HepG2 (cell line): ENCODE results near the gene KDM3A. TPM values are rescaled to one million over a fixed set of nuclear protein-coding genes. Genes with fewer than 3 reads are reported as not detected.
A peak's percentile ranks its signal among the peaks of the same experiment; 100 is the strongest.

Source experiments
- ARNTL ChIP-seq: sonication (generic); formaldehyde crosslinking; IDR thresholded peaks from 2 replicates; pipeline ENCODE4 v1.4.0; 2020; ENCODE audit warnings: mild to moderate bottlenecking, missing genetic modification reagents
- ATF1 ChIP-seq: IDR thresholded peaks from 2 replicates; pipeline ENCODE4 v1.6.1; 2016; ENCODE audit warnings: mild to moderate bottlenecking, control low read depth
- CEBPB ChIP-seq: IDR thresholded peaks from 2 replicates; pipeline ENCODE4 v1.6.1; 2011; ENCODE audit warnings: low read depth, low read length, improper control_type of control experiment, borderline replicate concordance
- ELF3 ChIP-seq: IDR thresholded peaks from 2 replicates; pipeline ENCODE4 v1.6.1; 2016; ENCODE audit warnings: missing genetic modification reagents, missing compliant biosample characterization
- GFI1 ChIP-seq: sonication (generic); formaldehyde crosslinking; IDR thresholded peaks from 2 replicates; pipeline ENCODE4 v1.5.0; 2020; ENCODE audit warnings: missing genetic modification reagents, mild to moderate bottlenecking, borderline replicate concordance
- ISL2 ChIP-seq: sonication (generic); formaldehyde crosslinking; IDR thresholded peaks from 2 replicates; pipeline ENCODE4 v1.5.0; 2020; ENCODE audit warnings: missing genetic modification reagents
- LBX2 ChIP-seq: sonication (generic); formaldehyde crosslinking; IDR thresholded peaks from 2 replicates; pipeline ENCODE4 v1.5.0; 2020; ENCODE audit warnings: missing genetic modification reagents, mild to moderate bottlenecking, borderline replicate concordance
- MIXL1 ChIP-seq: IDR thresholded peaks from 2 replicates; pipeline ENCODE4 v1.6.1; 2016
- MTA3 ChIP-seq: sonication (generic); formaldehyde crosslinking; IDR thresholded peaks from 2 replicates; pipeline ENCODE4 v1.4.0; 2020; ENCODE audit warnings: missing genetic modification reagents
- NPAS2 ChIP-seq: sonication (generic); formaldehyde crosslinking; IDR thresholded peaks from 2 replicates; pipeline ENCODE4 v1.8.0; 2022; ENCODE audit warnings: mild to moderate bottlenecking, missing genetic modification reagents, borderline replicate concordance
- PAX8 ChIP-seq: sonication (generic); formaldehyde crosslinking; IDR thresholded peaks from 2 replicates; pipeline ENCODE4 v1.8.0; 2022; ENCODE audit warnings: mild to moderate bottlenecking, missing genetic modification reagents, borderline replicate concordance
- RFX5 ChIP-seq: IDR thresholded peaks from 2 replicates; pipeline ENCODE4 v1.6.1; 2011; ENCODE audit warnings: low read depth, low read length, improper control_type of control experiment
- SAFB2 ChIP-seq: sonication (generic); formaldehyde crosslinking; IDR thresholded peaks from 2 replicates; pipeline ENCODE4 v1.5.1; 2020; ENCODE audit warnings: missing genetic modification reagents, low read depth, mild to moderate bottlenecking, borderline replicate concordance
- SIN3B ChIP-seq: fragments of 150-350 bp; IDR thresholded peaks from 2 replicates; pipeline ENCODE4 v1.6.1; 2014; ENCODE audit warnings: low read length
- ZFP41 ChIP-seq: sonication (generic); formaldehyde crosslinking; IDR thresholded peaks from 2 replicates; pipeline ENCODE4 v1.4.0; 2020; ENCODE audit warnings: mild to moderate bottlenecking, missing genetic modification reagents, borderline replicate concordance
- ZNF160 ChIP-seq: sonication (generic); formaldehyde crosslinking; IDR thresholded peaks from 2 replicates; pipeline ENCODE4 v1.8.0; 2022; ENCODE audit warnings: mild to moderate bottlenecking, inconsistent platforms, missing genetic modification reagents
- ZNF264 ChIP-seq: sonication (generic); formaldehyde crosslinking; IDR thresholded peaks from 2 replicates; pipeline ENCODE4 v1.4.0; 2020; ENCODE audit warnings: missing genetic modification reagents
- ZNF282 ChIP-seq: fragments of 450-650 bp; IDR thresholded peaks from 2 replicates; pipeline ENCODE4 v1.6.1; 2018; ENCODE audit not compliant: partially characterized antibody
- ZNF33A ChIP-seq: sonication (generic); formaldehyde crosslinking; IDR thresholded peaks from 2 replicates; pipeline ENCODE4 v1.5.1; 2020; ENCODE audit warnings: missing genetic modification reagents, mild to moderate bottlenecking, moderate library complexity, borderline replicate concordance
- ZNF546 ChIP-seq: sonication (generic); formaldehyde crosslinking; conservative IDR thresholded peaks from 2 replicates; pipeline ENCODE4 v1.8.1; 2023; ENCODE audit warnings: mild to moderate bottlenecking, missing genetic modification reagents
- ZNF709 ChIP-seq: sonication (generic); formaldehyde crosslinking; IDR thresholded peaks from 2 replicates; pipeline ENCODE4 v1.5.0; 2020; ENCODE audit warnings: mild to moderate bottlenecking, missing genetic modification reagents
- polyA plus RNA-seq, 8 experiments: library from polyadenylated mRNA; depleted of rRNA in 3 of 8; stranded (reverse) in 7 of 8; unstranded in 1 of 8; fragments of >200 nt; fragmentation: Illumina TruSeq in 4 of 8; extraction: Trizol in 4 of 8; gene quantifications; 2 replicates each; pipeline versions ENCODE4 v1.2.1 to v1.2.3, GENCODE V29; 2011 to 2016; ENCODE audit warnings: low read depth in 4 of 8, missing spikeins in 1 of 8, mixed read lengths in 1 of 8; ENCODE audit not compliant: insufficient read depth in 1 of 8
- total RNA-seq, 5 experiments: library from RNA; depleted of rRNA; stranded (reverse); fragments of >200 nt; fragmentation: Illumina TruSeq; extraction: Trizol; gene quantifications; 2 replicates each; pipeline ENCODE4 v1.2.3, GENCODE V29; 2016; ENCODE audit warnings: low read depth in 1 of 5
- TF ChIP-seq, protein P1 (sequence below): sonication (generic); formaldehyde crosslinking; IDR thresholded peaks from 2 replicates; pipeline ENCODE4 v1.5.0; 2020; ENCODE audit warnings: mild to moderate bottlenecking, missing genetic modification reagents
- TF ChIP-seq, protein P2 (sequence below): sonication (generic); formaldehyde crosslinking; IDR thresholded peaks from 2 replicates; pipeline ENCODE4 v1.4.0; 2020; ENCODE audit warnings: missing genetic modification reagents
- TF ChIP-seq, protein P3 (sequence below): sonication (generic); formaldehyde crosslinking; IDR thresholded peaks from 2 replicates; pipeline ENCODE4 v1.4.0; 2020; ENCODE audit warnings: missing genetic modification reagents, borderline replicate concordance
- TF ChIP-seq, protein P4 (sequence below): sonication (generic); formaldehyde crosslinking; IDR thresholded peaks from 2 replicates; pipeline ENCODE4 v1.5.0; 2020; ENCODE audit warnings: mild to moderate bottlenecking, missing genetic modification reagents

Gene KDM3A
- total and polyA plus RNA-seq, 2 of the 13 experiments (the other 11 are each of a cell fraction or from before 2014, with no cell fraction given), result 21.0 to 70.2 TPM

GRCh38 chr2:86492048-86492453, 50.9 kb downstream of the KDM3A start (continued):
- TF ChIP-seq, protein P1, sequence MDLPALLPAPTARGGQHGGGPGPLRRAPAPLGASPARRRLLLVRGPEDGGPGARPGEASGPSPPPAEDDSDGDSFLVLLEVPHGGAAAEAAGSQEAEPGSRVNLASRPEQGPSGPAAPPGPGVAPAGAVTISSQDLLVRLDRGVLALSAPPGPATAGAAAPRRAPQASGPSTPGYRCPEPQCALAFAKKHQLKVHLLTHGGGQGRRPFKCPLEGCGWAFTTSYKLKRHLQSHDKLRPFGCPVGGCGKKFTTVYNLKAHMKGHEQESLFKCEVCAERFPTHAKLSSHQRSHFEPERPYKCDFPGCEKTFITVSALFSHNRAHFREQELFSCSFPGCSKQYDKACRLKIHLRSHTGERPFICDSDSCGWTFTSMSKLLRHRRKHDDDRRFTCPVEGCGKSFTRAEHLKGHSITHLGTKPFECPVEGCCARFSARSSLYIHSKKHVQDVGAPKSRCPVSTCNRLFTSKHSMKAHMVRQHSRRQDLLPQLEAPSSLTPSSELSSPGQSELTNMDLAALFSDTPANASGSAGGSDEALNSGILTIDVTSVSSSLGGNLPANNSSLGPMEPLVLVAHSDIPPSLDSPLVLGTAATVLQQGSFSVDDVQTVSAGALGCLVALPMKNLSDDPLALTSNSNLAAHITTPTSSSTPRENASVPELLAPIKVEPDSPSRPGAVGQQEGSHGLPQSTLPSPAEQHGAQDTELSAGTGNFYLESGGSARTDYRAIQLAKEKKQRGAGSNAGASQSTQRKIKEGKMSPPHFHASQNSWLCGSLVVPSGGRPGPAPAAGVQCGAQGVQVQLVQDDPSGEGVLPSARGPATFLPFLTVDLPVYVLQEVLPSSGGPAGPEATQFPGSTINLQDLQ (CRISPR knock-in tag), result no peak
- no peak for TF ChIP-seq MIXL1 (CRISPR knock-in tag)
- no peak for TF ChIP-seq MTA3
- TF ChIP-seq ZNF546 (CRISPR knock-in tag), result no peak
- no peak for TF ChIP-seq ZNF160
- no peak for TF ChIP-seq ZNF709 (CRISPR knock-in tag)
- peak; percentile 89; the same call in 1 of the 2 replicates for TF ChIP-seq GFI1 (CRISPR knock-in tag)
- TF ChIP-seq, protein P2, sequence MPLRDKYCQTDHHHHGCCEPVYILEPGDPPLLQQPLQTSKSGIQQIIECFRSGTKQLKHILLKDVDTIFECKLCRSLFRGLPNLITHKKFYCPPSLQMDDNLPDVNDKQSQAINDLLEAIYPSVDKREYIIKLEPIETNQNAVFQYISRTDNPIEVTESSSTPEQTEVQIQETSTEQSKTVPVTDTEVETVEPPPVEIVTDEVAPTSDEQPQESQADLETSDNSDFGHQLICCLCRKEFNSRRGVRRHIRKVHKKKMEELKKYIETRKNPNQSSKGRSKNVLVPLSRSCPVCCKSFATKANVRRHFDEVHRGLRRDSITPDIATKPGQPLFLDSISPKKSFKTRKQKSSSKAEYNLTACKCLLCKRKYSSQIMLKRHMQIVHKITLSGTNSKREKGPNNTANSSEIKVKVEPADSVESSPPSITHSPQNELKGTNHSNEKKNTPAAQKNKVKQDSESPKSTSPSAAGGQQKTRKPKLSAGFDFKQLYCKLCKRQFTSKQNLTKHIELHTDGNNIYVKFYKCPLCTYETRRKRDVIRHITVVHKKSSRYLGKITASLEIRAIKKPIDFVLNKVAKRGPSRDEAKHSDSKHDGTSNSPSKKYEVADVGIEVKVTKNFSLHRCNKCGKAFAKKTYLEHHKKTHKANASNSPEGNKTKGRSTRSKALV (CRISPR knock-in tag), result no peak
- no peak for TF ChIP-seq ZNF264
- TF ChIP-seq RFX5, result no peak
- TF ChIP-seq ARNTL, result no peak
- TF ChIP-seq, protein P3, sequence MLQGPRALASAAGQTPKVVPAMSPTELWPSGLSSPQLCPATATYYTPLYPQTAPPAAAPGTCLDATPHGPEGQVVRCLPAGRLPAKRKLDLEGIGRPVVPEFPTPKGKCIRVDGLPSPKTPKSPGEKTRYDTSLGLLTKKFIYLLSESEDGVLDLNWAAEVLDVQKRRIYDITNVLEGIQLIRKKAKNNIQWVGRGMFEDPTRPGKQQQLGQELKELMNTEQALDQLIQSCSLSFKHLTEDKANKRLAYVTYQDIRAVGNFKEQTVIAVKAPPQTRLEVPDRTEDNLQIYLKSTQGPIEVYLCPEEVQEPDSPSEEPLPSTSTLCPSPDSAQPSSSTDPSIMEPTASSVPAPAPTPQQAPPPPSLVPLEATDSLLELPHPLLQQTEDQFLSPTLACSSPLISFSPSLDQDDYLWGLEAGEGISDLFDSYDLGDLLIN (CRISPR knock-in tag), result no peak
- TF ChIP-seq, protein P4, sequence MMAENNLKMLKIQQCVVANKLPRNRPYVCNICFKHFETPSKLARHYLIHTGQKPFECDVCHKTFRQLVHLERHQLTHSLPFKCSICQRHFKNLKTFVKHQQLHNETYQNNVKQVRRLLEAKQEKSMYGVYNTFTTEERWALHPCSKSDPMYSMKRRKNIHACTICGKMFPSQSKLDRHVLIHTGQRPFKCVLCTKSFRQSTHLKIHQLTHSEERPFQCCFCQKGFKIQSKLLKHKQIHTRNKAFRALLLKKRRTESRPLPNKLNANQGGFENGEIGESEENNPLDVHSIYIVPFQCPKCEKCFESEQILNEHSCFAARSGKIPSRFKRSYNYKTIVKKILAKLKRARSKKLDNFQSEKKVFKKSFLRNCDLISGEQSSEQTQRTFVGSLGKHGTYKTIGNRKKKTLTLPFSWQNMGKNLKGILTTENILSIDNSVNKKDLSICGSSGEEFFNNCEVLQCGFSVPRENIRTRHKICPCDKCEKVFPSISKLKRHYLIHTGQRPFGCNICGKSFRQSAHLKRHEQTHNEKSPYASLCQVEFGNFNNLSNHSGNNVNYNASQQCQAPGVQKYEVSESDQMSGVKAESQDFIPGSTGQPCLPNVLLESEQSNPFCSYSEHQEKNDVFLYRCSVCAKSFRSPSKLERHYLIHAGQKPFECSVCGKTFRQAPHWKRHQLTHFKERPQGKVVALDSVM, result no peak
- no peak for TF ChIP-seq CEBPB
- TF ChIP-seq ZNF33A (CRISPR knock-in tag), result no peak
- TF ChIP-seq ZNF282, result no peak
- no peak for TF ChIP-seq ELF3
- TF ChIP-seq ISL2 (CRISPR knock-in tag), result peak; percentile 10; the same call in 1 of the 2 replicates
- no peak for TF ChIP-seq SIN3B
- TF ChIP-seq LBX2, result no peak
- no peak for TF ChIP-seq PAX8 (CRISPR knock-in tag)
- no peak for TF ChIP-seq NPAS2 (CRISPR knock-in tag)
- no peak for TF ChIP-seq SAFB2 (CRISPR knock-in tag)
- TF ChIP-seq ATF1, result 0 out of 2 replicates have a peak, but pooled peaks have one; percentile 14
- no peak for TF ChIP-seq ZFP41
